Loucy (cell line): ENCODE results near the gene LIMS1.

ENCODE experiments used
- CTCF ChIP-seq: fragments of 200-600 bp; sonication (generic); conservative IDR thresholded peaks from 2 replicates; pipeline ENCODE4 v1.5.1; 2014; ENCODE audit warnings: mild to moderate bottlenecking, antibody characterized with exemption, low read length
- EZH2phosphoT487 ChIP-seq: fragments of 200-600 bp; IDR thresholded peaks from 2 replicates; pipeline ENCODE4 v1.6.1; 2018; ENCODE audit warnings: antibody characterized with exemption, mild to moderate bottlenecking, moderate library complexity, borderline replicate concordance

- no peak for TF ChIP-seq CTCF
- TF ChIP-seq EZH2phosphoT487: no peak
These were observed 37.0 kb downstream of the LIMS1 start for GRCh38 chr2:108571286-108571685.
